ENCODE measurements around the gene CFAP97.

The CFAP97 gene

DNA sequence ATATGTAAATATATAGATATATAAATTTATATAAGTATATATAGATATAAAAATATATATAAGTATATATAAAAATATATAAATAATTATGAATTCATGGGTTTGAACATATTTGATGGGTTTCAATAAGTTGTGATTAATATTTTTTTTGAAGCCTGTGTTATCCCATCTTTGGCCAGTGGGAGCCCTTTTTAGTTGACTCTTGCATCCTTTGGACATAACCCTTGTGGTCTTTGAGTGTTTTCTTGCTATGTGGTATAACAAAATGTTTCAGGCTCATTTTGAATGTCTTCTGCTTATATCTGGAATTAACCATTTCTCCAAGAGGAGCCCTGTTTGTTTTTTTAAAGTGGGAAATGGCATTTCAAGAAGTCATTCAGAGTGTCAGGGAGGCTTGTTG, 20.8 kb upstream of the CFAP97 start:
- no peak for DNase-seq (ENCODE audit: low read depth in 1 of 2, low spot score in 1 of 2)
- Histone ChIP-seq H3K27me3 (ENCODE audit: insufficient read depth, poor library complexity, severe bottlenecking) (no peaks in the 10 kb centered on the region), H3K27ac (replicated peaks) (no peak overlapping the region), H3K4me3 (replicated peaks; ENCODE audit: insufficient read depth, low read length) (no peak overlapping the region)
- TF ChIP-seq, protein P1, sequence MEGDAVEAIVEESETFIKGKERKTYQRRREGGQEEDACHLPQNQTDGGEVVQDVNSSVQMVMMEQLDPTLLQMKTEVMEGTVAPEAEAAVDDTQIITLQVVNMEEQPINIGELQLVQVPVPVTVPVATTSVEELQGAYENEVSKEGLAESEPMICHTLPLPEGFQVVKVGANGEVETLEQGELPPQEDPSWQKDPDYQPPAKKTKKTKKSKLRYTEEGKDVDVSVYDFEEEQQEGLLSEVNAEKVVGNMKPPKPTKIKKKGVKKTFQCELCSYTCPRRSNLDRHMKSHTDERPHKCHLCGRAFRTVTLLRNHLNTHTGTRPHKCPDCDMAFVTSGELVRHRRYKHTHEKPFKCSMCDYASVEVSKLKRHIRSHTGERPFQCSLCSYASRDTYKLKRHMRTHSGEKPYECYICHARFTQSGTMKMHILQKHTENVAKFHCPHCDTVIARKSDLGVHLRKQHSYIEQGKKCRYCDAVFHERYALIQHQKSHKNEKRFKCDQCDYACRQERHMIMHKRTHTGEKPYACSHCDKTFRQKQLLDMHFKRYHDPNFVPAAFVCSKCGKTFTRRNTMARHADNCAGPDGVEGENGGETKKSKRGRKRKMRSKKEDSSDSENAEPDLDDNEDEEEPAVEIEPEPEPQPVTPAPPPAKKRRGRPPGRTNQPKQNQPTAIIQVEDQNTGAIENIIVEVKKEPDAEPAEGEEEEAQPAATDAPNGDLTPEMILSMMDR (IDR thresholded peaks at IDR 0.05; ENCODE audit: insufficient read depth, low read length), result no peak
- TF ChIP-seq GABPA (IDR thresholded peaks at IDR 0.05; ENCODE audit: low read depth) (no peak), POLR2AphosphoS5 (IDR thresholded peaks at IDR 0.05; ENCODE audit: low read depth) (no peak), SPI1 (IDR thresholded peaks at IDR 0.05; ENCODE audit: borderline replicate concordance, low read depth) (no peak)
- TF ChIP-seq, protein P2, sequence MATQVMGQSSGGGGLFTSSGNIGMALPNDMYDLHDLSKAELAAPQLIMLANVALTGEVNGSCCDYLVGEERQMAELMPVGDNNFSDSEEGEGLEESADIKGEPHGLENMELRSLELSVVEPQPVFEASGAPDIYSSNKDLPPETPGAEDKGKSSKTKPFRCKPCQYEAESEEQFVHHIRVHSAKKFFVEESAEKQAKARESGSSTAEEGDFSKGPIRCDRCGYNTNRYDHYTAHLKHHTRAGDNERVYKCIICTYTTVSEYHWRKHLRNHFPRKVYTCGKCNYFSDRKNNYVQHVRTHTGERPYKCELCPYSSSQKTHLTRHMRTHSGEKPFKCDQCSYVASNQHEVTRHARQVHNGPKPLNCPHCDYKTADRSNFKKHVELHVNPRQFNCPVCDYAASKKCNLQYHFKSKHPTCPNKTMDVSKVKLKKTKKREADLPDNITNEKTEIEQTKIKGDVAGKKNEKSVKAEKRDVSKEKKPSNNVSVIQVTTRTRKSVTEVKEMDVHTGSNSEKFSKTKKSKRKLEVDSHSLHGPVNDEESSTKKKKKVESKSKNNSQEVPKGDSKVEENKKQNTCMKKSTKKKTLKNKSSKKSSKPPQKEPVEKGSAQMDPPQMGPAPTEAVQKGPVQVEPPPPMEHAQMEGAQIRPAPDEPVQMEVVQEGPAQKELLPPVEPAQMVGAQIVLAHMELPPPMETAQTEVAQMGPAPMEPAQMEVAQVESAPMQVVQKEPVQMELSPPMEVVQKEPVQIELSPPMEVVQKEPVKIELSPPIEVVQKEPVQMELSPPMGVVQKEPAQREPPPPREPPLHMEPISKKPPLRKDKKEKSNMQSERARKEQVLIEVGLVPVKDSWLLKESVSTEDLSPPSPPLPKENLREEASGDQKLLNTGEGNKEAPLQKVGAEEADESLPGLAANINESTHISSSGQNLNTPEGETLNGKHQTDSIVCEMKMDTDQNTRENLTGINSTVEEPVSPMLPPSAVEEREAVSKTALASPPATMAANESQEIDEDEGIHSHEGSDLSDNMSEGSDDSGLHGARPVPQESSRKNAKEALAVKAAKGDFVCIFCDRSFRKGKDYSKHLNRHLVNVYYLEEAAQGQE (IDR thresholded peaks at IDR 0.05; ENCODE audit: insufficient replicate concordance, low read depth), result no peak

DNA sequence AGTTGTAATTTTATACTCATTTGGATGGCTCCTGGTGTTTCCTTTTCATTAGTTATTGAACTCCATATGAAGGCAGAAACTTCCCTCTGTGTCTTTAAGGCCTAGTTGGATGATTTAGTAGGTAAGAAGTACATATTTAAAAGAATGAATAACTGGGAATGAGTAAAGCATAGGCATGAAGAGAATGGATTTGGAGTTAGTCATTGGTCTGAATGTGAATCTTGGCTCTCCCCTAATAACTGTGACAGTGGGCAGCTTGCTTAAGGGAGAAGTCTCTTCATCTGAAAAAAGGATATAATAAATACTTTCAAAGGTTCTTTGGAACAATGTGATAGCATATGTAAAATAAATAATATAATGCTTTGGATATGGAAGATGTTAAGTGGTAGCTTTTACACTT, 18.8 kb upstream of the CFAP97 start:
- Histone ChIP-seq H3K4me3 (replicated peaks; ENCODE audit: insufficient read depth, low read length) (no peak overlapping the region), H3K27me3 (ENCODE audit: insufficient read depth, poor library complexity, severe bottlenecking) (no peaks in the 10 kb centered on the region), H3K27ac (replicated peaks) (no peak overlapping the region)
- DNase-seq (ENCODE audit: low read depth in 1 of 2, low spot score in 1 of 2), result no peak
- TF ChIP-seq, protein P2 (IDR thresholded peaks at IDR 0.05; ENCODE audit: insufficient replicate concordance, low read depth), result no peak
- TF ChIP-seq POLR2AphosphoS5 (IDR thresholded peaks at IDR 0.05; ENCODE audit: low read depth), result no peak
- TF ChIP-seq, protein P1 (IDR thresholded peaks at IDR 0.05; ENCODE audit: insufficient read depth, low read length), result no peak
- no peak for TF ChIP-seq GABPA (IDR thresholded peaks at IDR 0.05; ENCODE audit: low read depth)
- TF ChIP-seq SPI1 (IDR thresholded peaks at IDR 0.05; ENCODE audit: borderline replicate concordance, low read depth), result no peak

DNA sequence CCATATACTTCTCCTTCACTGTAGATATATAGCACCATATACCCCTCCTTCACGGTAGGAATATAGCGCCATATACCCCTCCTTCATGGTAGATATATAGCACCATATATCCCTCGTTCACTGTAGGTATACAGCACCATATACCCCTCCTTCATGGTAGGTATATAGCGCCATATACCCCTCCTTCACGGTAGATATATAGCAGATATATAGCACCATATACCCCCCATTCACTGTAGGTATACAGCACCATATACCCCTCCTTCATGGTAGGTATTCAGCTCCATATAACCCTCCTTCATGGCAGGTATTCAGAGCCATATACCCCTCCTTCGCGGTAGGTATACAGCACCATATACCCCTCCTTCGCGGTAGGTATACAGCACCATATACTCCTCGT, 18.1 kb upstream of the CFAP97 start:
- Histone ChIP-seq H3K4me3 (replicated peaks; ENCODE audit: insufficient read depth, low read length) (no peak overlapping the region), H3K27me3 (ENCODE audit: insufficient read depth, poor library complexity, severe bottlenecking) (no peaks in the 10 kb centered on the region), H3K27ac (replicated peaks) (no peak overlapping the region)
- no peak for DNase-seq (ENCODE audit: low read depth in 1 of 2, low spot score in 1 of 2)
- TF ChIP-seq GABPA (IDR thresholded peaks at IDR 0.05; ENCODE audit: low read depth) (no peak), POLR2AphosphoS5 (IDR thresholded peaks at IDR 0.05; ENCODE audit: low read depth) (no peak), SPI1 (IDR thresholded peaks at IDR 0.05; ENCODE audit: borderline replicate concordance, low read depth) (no peak)
- TF ChIP-seq, protein P1 (IDR thresholded peaks at IDR 0.05; ENCODE audit: insufficient read depth, low read length), result no peak
- TF ChIP-seq, protein P2 (IDR thresholded peaks at IDR 0.05; ENCODE audit: insufficient replicate concordance, low read depth), result no peak

Data from HL-60 (cell line).